HG02938 (cell line): ENCODE data around the gene LRRC63.
"Not testable (repeated sequence)": the region's sequence is repeated elsewhere in the genome, so short reads cannot be mapped to it uniquely, and the experiment has no call there.

Experiments
- ATAC-seq: cut with Tn5 transposase; IDR thresholded peaks from one replicate; pipeline ENCODE4 v1.9.1; 2021; ENCODE audit warnings: mild to moderate bottlenecking, moderate library complexity; ENCODE audit not compliant: unreplicated experiment

The LRRC63 gene

DNA sequence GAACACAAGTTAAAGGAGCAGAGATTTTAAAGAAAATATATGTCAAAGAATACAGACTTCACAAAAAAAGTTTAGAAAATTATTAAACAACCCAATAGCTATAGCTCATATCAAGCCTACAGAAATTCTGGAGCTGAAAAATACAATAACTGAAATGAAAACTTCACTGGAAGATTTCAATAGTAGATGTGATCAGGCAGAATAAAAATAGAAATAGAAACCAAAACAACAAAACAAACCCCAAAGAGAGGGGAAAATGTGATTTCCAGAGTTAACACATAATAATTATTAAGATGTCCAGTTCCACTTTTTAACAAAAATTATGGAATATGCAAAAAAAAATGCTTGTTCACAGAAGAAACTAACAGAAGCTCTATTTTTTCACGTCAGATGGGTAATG, 23.6 kb downstream of the LRRC63 start:
- ATAC-seq: no peak

- ATAC-seq: no peak
Measured at GRCh38 chr13:46265292-46265691, 53.6 kb downstream of the LRRC63 start.

DNA sequence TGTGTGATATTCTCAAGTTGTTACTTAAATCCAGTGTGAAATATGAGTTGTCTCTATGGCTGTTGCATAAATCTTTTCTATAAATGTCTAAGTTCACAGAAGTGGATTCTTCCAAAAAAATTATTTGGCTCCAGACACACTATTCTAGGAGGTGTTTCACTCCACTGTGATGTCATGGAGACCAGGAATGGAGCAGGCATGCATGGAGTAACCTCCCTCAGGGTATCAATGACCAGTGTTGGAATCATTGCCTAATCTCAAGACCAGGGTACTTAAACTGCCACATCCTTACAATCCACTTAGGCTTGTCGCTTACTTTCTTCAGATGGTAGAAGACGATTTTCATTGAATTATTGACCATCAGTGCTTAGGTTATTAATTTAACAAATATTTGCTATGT, 55.4 kb downstream of the LRRC63 start:
- no peak for ATAC-seq

DNA sequence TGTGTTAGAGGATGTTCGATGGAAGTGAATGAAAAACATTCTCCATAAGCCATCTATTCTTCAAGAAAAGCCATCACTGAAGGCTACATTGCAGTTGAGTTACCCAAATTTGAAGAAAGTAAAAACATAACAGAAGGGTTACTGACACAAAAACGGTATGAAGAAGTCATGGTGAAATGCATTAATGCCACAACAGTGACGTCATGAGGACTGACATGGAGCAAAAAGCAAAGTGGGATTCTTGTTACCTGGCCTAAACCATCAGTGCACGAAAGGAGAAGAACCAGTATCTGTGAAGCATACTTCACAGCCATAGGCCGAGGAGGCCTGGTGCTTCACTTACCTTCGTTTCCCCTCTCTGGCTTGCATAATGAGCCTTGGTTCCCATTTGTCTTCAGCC, 58.7 kb downstream of the LRRC63 start:
- no peak for ATAC-seq

DNA sequence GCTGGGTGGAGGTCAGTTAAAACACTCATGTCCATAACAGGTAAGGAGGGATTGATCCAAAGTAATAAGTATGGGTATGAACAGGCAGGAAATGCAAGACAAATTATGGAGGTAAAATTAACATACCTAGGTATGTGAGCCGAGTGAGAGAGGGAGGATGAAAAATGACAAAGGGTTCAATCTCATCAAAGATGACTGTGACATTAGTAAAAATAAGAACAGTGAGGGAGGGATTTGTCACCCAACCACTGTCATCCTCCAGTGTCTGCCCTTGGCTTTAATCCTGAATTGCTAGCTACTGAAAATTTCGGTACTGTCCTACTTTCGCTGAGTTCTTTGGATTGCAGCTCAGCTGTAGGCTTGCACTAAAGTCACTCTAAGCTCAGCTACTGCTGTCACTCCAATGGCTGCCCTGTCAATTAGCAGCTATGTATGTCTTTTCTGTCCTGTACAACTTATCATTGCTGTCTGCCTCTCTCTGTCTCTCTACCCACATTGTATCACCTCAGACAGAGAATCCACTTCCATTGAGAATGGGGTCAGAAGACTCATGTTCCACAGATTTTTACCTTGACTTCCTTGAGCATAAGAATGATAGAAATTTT, 62.5 kb downstream of the LRRC63 start:
- ATAC-seq: no peak

GRCh38 chr13:46278474-46278873, 66.7 kb downstream of the LRRC63 start:
- no peak for ATAC-seq

DNA sequence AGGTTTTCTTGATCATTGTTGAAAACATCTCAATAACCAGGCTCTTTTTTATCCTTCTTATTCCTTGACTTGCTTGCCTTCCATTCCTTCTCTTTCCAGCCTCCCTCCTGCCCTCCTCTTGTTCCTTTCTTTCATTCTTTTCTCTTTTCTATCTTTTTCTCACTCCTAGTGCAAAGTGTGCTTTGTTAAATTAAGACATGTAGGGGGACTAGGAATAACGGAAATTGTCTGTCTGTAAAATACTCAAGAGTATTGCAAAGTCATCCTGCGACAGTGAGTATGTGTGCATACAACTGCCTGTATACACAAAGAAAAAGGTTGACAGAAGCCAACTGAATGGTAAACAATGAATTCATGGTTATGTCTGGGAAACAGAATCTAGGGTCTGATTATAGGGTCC, 70.1 kb downstream of the LRRC63 start:
- ATAC-seq: no peak

- not testable (repeated sequence) for ATAC-seq
Measured at GRCh38 chr13:46283912-46284824, 72.4 kb downstream of the LRRC63 start.

DNA sequence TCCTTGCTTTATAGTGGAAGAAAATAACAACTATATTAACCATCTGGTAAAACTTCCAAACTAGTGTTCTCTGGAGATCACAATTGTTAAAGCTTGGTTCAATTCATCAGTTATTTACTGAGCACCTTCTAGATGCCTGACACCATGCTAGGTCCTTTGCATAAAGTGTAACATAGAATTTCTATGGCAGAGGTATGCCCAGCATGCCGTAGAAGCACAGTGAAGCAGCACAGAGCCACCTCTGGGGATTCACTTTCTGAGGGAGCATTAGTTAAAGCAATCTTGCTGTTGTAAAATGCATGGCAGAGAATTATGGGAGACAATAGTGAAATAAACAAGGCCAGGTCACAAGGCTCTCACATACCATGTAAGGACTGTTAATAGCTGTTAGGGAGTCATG, 75.2 kb downstream of the LRRC63 start:
- no peak for ATAC-seq

DNA sequence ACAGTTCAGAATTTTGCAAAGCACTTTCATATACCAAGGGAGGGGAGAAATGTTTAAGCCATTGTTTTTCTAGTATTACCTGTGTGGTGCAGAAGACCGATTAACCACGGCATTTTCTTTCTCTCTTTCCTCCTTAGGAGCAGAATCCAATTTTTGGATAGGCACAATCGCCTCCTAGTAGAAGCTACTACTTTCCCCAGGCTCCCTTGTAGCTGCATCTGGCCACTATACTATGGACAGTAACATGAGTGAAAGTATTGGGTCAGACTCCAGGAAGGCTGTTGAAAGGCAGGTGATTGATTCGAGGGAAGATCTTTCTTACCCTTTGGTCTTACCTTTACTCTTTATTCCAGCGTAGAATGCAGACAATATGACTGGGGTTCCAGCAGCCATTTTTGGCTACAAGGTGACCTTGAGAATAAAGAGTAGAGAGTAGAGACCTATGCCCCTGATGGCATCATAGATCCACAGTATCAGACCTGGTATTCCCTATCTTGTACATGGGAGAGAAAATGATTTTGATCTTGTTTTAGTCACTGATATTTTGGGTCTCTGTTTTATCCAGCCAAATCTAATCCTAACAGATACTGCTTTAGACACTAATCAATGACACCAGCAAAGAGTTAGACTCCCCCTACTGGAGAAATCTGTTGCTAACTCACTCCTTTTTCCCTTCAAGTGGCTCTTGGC, 77.0 kb downstream of the LRRC63 start:
- ATAC-seq: peak; percentile 49

- peak; percentile 12 for ATAC-seq
Measured at GRCh38 chr13:46289260-46289955, 77.7 kb downstream of the LRRC63 start.

DNA sequence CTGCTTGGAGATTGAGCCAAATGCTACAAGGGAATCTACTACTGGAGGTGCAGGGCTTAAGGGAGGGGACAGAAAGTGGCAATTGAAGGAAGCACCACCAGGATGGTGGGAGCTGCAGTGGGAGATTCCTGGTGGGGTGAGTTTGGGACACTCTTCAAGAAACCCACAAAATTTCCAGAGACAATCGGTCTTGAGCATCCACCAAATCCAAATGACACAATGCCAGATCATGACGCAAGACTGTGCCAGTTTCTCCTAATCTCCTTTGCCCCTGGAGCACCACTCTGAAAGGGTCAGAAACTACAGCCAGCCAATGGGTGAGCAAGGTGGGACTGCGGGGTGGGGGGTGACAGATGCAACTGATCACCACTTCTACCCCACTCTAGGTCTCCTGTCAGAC, 78.7 kb downstream of the LRRC63 start:
- no peak for ATAC-seq

DNA sequence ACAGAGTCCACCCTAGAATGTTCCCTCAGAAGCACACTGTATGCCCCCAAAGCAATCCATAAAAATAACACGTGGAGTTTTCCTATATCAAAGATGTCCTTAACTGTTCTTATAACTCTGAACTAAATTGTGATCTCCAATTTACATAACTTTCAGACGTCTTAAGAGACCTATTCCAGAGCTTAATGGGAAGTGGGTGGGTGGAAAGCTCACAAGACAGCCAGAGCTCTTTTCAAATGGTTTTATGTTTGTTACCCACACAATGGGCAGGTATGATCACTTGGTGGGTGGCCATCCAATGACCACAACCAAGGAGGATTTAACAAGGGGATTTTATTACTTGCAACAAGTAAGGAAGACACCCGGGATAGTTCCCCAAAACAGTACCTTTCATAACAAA, 81.7 kb downstream of the LRRC63 start:
- no peak for ATAC-seq

GRCh38 chr13:46295491-46296114, 83.9 kb downstream of the LRRC63 start:
- ATAC-seq: no peak

- no peak for ATAC-seq
Measured at GRCh38 chr13:46296115-46296822, 84.5 kb downstream of the LRRC63 start.

GRCh38 chr13:46296921-46297320, 85.2 kb downstream of the LRRC63 start:
- ATAC-seq: no peak

GRCh38 chr13:46297361-46297811, 85.7 kb downstream of the LRRC63 start:
- ATAC-seq: no peak

DNA sequence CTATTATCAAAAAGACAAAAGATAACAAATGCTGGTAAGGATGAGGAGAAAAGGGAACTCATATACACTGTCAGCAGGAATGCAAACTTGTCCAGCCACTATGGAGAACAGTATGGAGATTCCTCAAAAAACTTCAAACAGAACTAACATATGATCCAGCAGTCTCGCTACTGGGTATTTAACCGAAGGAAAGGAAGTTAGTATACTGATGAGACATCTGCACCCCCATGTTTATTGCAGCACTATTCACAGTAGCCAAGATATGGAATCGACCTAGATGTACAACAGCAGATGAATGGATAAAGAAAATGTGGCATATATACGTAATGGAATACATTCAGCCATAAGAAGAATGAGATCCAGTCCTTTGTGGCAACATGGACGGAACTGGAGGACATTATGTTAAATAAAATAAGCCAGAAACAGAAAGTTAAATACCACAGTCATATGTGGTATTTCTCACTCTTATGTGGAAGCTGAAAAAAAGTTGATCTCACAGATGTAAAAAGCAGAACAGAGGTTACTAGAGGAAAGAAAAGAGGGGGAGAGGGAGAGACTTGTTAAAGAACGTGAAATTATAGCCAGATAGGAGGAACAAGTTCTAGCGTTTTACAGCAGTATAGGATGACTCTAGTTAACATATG, 92.1 kb downstream of the LRRC63 start:
- ATAC-seq: no peak

- ATAC-seq: no peak
Measured at GRCh38 chr13:46304546-46304945, 92.8 kb downstream of the LRRC63 start.

- ATAC-seq: no peak
Measured at GRCh38 chr13:46307554-46307953, 95.8 kb downstream of the LRRC63 start.
